ENCODE results near the gene ALKBH5.

Gene ALKBH5

DNA sequence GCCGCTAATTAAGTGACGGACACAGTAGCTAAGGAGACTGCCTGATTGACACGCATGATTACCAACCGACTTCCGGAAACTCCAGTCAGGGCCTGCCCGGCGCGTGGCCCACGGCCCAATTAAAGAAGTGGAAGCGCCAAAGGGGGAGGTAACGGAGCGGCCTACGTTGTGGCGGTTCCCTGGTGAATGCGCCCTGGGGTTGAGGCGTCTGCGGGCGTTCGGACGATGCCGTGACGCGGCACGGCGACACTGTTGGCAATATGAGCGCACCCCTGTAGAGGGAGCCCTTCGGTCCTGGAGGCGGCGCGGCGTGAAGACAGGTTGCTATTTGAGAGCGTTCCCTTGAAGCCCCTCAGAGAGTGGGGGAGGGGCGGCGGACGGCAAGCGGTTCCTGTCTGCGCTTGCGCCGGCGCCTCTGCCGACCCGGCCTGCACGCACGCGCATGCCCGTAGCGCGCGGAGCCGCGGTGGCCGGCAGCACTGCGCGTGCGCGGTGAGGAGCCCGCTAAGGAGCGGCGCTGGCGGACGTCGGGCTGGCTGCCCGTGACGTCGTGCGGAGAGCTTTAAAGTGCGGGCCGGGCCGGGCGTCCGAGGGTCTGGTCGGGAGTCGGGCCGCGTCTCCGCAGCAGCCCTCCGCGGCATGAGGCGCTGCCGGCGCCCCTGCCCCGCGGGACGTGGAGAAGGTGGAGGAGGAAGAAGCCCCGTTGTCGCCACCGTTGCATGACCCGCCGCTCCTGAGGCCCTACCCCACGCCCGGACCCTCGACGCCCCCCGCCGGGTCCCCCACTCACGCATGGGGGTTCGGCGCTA is at the start of gene ALKBH5:
Gene ALKBH5 (plus strand): TSS at position 495 of the 809 bp plus-strand sequence. CDS start 416 bp downstream, outside the sequence.
- peak; percentile 97 for DNase-seq

DNA sequence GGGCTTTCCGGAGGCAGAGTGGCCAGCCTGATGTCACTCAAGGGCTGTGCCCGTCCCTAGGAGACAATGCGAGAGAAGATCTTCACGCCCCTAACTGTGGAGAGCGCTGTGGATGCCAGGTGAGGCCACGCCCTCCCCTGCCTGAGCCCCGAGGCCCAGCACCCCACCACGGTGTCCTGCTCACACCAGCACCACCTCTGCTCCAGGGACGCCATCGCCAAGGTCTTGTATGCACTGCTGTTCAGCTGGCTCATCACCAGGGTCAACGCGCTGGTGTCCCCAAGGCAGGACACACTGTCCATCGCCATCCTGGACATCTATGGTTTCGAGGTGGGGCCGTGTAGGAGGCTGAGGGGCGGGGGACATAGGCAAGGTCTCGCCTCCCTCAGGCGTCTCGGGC is 47.3 kb upstream of the ALKBH5 start:
- no peak for DNase-seq

DNA sequence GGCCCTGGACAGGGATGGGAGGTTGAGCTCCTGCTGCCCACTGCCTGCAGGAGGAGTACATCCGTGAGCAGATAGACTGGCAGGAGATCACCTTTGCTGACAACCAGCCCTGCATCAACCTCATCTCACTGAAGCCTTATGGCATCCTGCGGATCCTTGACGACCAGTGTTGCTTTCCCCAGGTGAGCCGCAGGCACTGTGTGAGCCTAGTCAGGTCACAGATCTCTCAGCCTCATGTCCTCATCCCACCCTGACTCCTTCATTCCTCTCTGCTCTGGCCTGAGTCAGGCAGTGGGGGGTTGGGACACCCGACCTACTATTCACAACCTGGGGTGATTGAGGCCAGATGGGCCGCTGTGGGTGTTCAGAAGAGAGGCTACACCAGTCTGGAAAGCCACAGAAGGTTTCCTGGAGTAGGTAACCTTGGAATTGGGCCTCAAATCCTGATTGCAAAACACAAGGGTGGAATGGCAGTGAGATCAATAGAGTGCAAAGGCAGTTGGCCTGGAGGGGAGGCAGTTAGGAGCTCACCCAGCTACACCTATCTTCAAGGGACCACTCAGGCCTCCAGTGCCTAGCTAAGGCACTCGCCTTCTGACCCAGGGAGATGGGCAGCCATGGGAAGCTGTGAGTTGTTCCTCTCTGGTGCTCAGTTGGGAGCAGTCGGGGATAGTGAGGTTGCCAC is 45.4 kb upstream of the ALKBH5 start:
- DNase-seq: no peak

DNA sequence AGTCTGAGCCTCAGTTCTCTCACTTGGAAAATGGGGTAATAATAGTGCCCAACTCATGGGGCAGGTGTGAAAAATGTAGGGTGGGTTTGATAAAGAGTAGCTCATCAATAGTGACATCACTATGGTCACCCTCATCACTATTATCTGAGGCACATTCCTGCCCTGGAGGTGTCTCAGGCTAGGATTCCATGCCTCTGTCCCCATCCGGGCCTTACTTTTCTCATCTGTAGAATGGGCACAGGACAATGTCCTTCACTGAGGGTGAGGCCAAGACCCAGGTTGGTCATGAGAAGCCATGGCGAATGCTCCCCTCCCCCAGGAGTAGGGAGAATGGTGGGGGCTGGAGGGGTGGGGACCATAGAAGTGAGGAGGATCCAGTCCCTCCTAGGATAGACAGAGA is 44.5 kb upstream of the ALKBH5 start:
- no peak for DNase-seq

DNA sequence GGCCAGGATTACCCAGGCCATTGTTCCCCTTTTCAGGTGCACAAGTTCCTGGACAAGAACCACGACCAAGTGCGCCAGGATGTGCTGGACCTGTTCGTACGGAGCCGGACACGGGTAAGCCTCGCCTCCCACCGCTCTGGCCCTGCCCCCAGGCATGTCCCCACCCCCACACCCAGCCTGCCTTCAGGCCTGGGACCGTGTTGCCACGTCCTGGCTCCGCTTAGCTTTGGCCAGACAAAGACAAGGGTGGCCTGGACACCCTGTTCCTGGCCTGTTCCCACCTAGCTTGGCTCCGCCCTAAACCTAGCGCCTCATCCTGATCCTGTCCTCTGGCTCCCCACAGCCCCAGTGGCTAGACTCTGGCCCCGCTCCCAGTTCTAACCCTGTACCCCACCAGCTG is 44.1 kb upstream of the ALKBH5 start:
- DNase-seq: no peak

DNA sequence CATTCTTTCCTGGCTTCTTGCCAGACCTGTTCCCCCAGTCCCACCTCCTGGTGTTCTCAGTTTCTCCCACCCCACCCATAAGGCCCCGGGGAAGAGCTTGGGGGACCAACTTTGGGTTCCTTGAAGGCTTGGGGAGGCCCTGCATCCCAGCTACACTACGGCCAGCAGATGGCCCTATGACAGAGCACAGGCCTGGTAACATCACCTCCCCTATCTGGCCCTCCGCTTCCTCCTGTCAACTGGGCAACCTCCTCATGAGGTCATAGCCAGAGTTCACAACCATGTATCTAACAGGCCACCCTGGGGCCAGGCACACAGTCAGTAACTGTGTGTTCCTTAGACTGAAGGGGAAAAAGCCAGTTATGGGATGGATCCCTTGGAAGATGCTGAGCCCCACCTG is 43.7 kb upstream of the ALKBH5 start:
- DNase-seq: no peak

DNA sequence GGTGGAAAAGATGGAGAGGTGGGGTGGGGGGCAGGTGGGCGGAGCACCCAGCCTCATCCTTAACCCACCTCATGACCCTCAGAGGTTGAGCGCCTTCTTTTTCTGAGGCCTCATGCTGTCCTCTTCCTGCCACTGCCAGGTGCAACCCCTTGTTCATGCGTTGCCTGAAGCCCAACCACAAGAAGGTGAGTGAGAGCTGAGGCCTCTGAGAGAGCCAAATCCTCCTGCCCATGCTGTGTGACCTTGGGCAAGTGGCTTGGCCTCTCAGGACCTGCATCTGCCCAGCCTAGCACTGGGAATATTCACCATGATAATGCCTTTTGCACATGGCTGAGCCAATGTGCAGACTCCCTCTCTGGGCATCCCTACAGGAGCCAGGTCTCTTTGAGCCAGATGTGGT is 43.0 kb upstream of the ALKBH5 start:
- no peak for DNase-seq

DNA sequence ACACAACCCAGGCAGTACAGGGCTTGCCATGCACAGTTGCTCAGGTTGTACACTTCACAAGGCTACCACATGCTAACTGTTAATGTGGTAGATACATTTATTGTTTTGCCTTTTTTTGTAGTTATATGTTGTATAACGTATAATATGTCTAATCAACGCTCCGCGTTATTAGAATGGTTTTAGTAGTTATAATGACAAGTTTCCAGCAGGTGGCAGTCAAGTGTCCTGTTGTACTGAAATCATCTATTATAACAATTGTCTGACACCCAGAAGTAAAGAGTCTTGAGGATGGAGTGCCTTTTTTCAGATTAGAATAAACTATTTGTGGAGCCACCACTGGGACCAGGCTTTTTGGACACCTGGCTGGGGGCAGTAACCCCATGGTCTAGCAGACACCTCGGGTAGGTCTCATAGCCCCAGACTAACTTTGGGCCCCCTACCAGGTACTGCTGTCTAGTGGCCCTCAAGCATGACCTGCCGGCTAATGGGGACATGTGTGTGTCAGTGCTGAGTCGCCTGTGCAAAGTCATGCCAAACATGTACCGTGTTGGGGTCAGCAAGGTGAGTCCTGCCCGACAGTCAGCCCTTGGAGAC is 42.3 kb upstream of the ALKBH5 start:
- DNase-seq: peak; percentile 35

DNA sequence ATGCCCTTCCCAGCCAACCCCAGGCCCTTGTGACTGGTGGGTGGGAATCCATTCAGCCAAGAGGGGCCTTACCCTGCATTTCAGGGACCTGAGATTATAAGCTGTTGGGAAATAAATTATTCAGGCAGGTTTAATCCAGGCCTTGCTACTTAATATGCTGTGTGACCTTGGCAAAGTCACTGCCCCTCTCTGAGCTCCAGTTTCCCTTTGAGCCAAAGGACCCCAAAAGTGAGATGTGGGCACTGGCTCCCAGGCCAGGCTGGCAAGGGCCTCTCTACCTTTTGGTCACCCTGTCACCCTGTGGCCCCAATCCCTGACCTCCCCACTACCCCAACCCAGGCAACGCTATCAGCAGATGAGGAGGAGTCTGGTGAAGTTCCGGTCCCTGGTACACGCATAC is 41.2 kb upstream of the ALKBH5 start:
- no peak for DNase-seq

DNA sequence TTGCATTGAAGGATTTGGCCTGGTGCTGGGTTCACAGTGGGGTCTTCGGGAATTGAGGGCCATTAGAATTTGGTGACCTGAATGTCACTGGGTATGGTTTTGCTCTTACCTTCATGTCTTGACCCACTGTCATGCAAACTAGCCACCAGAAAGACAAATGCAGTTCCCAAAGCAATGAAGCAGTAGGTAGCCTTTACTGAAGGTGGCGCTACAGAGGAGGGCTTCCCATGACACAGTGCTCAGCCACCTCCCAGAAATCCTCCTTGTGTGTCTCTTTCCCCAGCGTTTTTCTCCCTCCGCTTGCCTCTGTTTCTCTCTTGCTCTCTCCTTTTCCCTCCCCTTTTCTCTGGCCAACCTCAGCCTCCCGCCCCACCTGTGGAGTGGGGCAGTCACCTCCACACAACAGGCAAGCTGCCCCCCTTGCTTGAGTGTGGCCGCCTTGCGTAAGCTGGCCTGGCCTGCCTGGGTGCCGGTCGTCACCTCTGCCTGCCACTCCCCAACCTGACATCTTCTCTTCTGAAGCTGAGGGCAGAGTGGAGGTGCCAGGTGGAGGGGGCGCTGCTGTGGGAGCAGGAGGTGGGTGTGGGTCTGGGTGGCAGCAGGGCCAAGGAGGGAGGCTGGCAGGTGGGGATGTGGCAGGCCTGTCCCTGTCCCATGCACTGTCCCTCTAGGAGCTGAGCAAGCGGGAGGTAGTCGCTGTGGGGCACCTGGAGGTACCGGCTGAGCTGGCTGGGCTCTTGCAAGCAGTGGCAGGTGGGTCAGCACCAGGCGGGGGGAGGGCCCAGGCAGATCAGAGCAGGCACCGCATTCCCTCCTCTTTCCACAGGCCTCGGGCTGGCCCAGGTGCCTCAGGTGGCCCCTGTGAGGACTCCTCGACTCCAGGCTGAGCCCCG is 40.3 kb upstream of the ALKBH5 start:
- no peak for DNase-seq

DNA sequence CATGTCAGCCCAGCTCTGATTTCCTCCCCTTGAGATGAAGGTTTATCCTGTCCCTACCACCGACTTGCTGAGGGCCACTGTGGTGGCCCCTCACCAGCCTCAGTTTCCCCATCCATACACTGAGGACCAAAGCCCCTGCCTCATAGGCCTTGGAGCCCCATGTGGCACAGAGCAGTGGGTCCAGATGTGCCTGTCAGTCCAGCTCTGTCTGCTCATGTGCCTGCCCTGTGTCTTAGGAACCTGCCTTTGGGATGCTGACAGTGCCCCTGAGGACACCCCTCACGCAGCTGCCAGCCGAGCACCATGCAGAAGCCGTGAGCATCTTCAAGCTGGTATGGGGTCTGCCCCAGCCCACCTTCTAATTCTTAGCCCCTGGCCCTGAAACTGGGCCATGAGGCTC is 39.4 kb upstream of the ALKBH5 start:
- no peak for DNase-seq

DNA sequence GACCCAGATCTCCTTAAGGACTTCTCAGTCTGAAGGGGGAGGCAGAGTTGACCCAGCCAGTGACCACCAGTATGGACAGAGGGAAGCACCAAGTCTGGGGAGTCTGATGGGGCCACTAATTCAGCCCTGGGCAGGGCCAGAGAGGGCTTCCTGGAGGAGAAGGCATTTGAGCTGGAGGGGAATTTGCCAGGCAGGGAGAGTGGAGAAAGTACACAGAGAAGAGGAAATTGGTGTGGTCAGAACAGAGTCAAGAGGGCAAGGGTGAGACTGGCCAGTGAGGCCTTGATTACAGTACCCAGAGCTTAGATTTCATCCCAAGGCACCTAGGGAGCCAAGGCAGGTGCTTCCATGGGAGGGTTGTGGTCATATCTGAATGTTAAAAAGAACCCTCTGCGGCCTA is 38.8 kb upstream of the ALKBH5 start:
- DNase-seq: no peak

DNA sequence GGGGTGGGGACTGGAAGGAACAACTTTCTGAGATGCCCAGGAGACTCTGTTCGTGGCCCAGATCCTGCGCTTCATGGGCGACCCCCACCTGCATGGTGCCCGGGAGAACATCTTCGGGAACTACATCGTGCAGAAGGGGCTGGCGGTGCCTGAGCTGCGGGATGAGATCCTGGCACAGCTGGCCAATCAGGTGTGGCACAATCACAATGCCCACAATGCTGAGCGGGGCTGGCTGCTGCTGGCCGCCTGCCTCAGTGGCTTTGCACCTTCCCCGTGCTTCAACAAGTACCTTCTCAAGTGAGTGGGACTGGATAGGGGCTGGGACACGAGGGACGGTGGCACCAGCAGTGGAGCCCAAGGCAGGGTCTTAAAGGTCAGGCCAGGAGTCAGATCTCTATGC is 37.8 kb upstream of the ALKBH5 start:
- DNase-seq: no peak

DNA sequence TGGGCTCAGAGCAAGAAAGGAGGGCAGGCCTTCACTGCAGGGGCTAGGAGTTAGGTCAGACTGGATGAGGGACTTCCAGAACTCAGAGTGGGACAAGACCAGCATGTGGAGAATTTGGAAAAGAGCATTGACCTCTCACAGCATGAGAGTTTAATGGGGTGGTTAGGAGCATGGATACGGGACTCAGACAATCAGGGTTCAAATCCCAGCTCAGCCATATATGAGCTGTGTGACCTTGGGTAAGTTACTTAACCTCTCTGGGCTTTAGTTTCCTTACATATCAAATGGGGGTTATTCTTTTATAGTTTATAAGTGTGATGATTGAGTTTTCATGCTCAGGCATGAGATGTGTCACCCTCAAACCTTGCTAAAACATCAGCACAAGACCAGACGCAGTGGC is 37.4 kb upstream of the ALKBH5 start:
- no peak for DNase-seq

DNA sequence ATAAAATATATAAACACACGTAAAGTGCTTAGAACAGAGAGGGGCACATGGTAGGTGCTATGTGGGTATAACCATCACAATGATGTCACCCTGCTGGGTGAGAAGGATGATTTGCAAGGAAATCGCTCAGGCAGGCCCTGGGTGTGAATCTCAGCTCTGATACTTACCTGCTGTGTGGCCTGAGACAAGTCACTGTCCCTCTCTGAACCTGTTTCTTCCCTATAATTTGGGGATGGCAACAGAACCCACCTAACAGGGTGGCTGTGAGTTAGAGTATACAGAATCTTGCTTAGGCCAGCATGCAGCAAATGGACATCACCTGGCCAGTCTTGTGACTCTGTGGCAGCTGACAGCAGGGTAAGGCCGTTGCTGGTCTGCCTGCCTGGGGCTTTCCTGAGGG is 36.6 kb upstream of the ALKBH5 start:
- DNase-seq: no peak

DNA sequence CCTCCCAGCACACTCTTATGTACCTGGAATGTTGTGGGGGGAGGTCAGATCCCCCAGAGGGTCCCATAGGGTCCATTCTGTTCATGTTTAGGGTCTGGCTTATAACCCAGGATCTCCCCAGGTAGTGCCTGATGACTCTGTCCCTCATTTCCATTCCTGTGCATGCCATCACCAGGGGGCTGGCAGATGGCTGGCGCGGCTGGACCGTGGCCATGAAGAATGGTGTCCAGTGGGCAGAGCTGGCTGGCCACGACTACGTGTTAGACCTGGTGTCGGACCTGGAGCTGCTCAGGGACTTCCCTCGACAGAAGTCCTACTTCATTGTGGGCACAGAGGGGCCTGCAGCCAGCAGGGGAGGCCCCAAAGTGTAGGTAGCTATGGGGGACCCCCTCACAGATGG is 35.0 kb upstream of the ALKBH5 start:
- no peak for DNase-seq

DNA sequence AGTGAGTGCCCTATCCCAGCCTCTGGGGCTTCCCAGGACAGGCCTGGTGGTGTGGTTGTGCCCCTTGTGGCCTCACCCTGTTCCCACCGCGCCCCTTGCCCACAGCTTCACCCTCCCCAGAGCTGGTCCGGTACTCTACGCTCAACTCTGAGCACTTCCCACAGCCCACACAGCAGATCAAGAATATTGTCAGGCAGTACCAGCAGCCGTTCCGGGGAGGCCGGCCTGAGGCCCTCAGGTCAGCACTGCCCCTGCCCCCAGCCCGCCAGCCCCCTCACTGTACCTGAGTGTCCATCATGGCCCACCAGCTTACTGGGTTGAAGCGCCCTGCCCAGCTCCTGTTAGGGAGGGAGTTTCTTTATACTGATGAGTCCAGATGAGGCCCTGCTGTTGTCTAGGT is 32.3 kb upstream of the ALKBH5 start:
- DNase-seq: no peak

DNA sequence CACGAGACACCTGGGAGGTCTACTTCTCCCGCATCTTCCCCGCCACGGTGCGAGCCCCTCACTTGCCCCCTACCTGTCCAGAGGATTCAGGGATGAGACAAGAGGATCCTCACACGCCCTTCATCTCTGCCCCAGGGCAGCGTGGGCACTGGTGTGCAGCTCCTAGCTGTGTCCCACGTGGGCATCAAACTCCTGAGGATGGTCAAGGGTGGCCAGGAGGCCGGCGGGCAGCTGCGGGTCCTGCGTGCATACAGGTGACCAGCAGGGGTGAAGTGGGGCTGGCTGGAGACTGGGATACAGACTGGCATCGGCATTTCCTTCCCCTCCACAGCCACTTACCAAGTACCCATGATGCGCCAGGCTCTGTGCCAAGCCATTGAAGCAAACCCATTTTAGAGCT is 28.4 kb upstream of the ALKBH5 start:
- DNase-seq: no peak

DNA sequence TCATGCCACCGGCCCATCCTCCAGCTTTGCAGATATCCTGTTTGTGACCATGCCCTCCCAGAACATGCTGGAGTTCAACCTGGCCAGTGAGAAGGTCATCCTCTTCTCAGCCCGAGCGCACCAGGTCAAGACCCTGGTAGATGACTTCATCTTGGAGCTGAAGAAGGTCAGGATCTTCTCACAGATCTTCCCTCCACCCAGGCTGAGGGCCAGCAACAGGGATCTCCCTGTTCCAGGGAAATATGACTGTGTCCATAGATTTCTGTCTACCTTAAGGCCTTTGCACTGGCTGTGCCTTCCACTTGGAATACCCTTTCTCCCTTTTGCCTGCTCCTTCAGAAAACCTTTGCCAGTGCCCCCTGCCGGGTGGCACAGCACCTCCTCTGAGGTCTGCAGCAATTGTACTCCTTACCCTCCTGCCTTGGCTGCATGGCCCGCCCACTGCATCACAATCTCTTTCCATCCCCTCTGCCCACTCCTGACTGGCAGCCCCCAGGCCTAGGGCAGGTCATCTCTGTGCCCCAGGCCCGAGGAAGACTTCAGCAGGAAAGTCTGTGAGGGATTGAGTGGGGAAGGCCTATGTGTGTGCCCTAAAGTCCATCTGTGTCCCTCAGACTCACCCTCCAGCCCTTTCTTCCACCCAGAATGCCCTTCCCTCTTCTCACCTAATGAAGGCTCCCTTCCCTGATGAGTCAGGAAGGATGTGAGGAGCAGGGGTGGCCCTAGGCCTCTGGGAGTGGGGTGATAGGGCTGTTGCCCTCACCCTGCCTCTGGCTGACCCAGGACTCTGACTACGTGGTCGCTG is 27.3 kb upstream of the ALKBH5 start:
- no peak for DNase-seq

DNA sequence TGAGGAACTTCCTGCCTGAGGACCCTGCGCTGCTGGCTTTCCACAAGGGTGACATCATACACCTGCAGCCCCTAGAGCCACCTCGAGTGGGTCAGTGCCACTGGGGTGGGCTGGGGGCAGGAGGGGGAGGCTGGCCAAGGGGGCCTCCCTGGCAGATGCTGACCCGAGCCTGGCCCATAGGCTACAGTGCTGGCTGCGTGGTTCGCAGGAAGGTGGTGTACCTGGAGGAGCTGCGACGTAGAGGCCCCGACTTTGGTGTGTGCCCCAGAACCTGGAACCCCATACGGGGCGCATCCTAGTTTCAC is 26.7 kb upstream of the ALKBH5 start:
- no peak for DNase-seq

DNA sequence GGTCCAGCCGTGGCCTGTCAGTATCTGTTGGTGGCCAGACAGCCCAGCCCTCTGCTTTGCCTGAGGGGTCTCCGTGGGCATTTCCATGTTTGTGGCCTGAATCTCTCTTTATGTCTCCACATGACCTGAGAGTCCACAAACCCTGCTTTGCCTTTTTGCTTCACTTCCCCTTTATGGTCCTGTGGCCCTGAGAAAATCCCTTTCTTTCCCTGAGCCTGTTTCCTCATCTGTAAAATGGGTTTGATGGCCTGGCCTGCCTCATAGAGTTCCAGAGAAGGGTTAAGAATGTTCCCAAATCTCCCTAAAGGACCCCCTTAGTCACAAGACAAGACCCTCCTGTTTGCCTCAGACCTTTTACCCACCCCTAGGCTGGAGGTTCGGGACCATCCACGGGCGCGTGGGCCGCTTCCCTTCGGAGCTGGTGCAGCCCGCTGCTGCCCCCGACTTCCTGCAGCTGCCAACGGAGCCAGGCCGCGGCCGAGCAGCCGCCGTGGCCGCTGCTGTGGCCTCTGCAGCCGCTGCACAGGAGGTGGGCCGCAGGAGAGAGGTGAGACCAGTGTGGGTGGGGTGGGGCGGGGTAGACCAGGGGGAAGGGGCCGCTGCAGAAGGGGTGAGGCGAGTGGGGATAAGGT is 26.2 kb upstream of the ALKBH5 start:
- DNase-seq: no peak

DNA sequence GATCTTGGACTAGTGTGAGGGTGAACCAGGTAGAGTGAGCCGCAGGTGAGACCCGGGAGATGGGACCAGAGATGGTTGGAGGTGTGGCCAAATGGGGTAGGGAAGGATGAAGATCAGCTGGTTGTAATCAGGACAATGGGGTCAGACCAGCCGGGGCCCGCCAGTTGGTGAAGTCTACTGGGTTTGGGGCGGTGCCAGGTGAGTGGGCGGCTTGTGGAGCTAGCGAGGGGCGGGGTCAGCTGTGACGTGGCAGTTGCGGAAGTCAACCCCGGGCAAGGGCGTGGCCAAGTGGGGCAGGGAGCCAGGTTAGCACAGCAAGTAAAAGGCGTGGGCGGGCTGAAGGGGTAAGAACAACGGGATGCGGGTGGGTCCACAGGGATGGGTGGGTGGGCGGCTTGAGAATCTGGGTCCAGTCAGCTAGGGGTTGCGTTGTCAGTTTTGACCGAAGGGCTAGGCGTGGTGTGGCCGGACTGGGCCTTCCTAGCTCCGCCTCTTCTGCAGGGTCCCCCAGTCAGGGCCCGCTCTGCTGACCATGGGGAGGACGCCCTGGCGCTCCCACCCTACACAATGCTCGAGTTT is 25.5 kb upstream of the ALKBH5 start:
- no peak for DNase-seq
